HG02852 (cell line): ENCODE data around the gene PARD3B.

Experiments used
- ATAC-seq: cut with Tn5 transposase; IDR thresholded peaks from one replicate; pipeline ENCODE4 v1.9.1; 2021; ENCODE audit warnings: mild to moderate bottlenecking, moderate library complexity; ENCODE audit not compliant: unreplicated experiment

PARD3B gene

DNA sequence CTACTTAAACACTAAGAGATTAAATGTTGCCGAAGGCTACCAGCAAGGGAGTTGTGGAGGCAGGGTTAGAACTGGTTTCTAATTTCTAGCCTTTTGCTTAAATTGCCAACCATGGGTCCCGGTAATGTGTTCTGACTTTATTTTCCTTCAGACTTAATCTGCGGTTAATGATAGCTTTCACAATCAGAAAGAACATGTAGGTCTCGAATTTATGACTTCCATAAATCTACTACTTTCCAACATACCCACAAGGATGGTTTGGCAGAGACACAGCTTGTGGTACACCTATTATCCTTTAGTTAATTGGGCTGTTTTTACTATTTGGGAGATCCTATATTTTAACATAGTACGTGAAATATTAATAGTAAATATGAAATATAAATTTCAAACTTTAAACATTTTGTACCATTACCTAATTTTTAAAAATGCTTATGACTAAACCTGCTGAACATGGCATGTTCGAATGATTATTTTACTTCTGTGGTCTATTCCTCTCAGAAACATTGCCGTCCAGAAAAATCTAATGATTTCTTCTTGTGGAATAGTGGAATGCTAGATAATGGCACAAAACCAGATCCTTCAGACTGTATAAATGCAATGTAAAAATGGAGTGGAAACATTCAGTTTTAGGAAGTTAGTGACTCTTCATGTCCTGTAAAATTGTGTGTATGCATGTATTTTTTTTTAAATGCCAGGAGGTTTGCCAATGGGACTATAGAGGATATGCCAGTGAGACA is 41.3 kb downstream of the PARD3B start:
- ATAC-seq = no peak

DNA sequence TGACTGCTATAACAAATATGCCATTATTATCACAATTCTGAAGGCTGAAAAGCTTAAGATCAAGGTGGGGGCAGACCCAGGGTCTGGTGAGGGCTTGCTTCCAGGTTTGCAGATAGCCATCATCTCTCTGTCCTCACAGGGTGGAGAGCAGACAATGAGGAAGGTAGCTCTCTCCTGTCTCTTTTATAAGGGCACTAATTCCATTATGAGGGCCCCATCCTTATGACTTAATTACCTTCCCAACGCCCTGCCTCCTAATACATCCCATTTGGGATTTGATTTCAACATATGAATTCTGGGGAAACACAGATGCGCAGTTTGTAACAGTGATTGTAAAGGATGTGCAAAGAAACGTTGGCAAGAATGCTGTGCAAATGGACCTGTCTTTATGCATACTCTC is 44.8 kb downstream of the PARD3B start:
- no peak for ATAC-seq

DNA sequence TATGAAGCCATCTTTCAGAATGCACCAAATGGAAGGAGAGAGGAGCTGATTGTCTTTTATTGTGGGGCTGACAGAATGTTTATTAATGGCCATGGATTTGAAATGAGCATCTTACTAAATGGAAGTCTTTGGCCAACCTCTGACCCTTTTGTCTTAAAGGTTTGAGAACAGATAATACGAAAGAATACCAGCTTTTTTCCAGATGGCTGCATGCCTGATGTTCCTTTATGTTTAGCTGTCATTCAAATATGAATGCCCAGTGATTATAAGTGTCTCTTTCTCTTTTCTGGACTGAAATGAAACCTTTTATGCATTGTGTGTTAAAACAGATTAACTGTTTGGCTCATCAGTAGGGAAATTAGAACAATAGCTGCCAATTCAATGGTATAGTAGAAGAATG is 46.0 kb downstream of the PARD3B start:
- no peak for ATAC-seq

DNA sequence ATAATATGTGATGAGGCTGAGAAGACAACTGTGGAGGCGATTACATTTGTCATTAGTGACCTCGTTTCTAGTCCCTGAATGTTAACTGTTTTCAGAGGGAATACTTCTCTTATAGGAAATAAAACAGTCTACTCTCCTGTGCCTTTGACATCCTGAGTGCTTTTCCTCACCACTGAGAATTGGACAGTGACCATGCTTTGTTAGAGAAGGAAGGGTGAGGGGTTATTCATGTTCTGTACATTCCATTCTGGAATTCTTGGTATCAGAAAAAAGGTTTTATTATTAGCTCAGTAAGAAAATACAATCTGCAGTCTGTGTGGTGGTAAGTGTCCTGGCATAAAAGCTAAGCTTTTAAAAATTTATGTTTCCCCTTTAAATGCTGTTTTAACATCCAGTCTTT is 58.8 kb downstream of the PARD3B start:
- no peak for ATAC-seq

DNA sequence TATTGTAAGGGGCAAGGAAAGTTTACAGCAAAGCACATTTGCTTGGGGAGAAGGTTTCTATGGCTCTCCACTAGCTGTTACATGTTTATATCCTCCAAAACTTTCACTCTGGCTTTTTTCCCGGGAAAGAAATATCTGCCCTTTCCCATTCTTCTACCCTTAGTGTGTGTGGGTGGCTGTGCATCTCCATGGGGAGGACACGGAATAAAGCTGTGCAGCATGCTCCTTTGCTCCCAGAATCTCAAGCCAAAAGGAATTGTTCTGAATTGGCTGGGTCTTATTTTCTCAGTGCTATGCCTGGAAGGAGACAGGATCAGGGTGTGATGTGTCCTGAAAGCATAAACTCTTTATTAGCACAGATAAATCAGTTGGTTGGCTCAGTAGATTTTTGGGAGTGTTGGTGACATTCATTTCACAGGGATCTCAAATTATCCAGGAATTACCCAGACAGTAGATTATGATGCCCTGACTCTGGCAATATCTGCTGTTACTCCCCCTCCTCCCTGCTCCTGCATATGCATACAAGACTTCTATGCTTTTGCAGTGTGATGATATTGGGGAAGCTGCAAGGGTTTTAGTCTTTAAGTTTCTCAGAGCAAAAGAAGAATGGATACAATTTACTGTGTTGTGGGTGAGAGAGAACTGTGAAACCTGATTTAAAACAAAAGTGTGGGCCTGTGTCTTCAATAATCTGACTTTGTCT is 63.1 kb downstream of the PARD3B start:
- no peak for ATAC-seq

DNA sequence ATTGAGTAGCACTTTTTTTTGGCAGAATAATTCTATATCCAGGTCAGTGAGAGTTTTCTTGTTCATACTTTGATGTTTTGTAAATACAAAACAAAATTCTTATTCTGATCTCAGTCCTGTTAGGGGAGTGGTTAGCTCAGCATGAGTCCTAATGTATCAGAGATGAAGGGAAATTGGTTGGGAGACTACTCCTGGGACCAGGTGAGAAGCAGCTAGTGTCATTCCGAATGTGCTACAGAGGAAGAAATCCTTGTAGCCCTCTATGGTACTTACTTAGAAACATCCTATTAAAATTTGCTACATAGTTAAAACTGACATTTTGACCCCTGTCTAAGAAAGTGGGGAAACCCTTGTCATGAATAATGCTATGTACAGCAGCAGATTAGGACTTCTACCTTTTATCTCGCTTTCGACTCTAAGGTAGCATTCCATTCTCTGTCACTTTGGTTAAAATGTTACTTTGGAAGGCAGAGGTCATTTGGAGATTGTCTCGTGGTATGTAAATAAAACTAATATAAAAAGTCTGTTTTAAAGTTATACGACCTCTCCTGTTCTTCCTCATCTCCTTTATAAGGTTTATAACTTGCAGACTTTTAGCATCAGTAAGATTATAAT is 65.8 kb downstream of the PARD3B start:
- ATAC-seq = no peak

DNA sequence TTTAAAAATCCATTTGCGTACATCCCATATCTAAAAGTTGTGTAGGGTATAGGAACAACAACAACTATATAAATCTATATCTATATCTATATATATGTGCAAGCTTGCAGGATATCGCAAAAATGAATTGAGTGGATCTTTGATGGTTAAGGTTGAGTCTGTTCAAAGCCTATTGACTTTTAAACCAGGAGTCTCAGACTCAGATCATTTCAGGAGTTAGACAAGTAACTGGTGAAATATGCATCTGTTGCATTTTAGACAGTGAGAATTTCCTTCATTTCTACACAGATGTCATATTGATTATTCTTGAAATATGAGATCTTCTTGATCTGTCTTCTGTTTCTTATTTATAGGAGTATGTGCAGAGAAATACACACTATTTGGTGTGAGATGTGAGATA is 66.5 kb downstream of the PARD3B start:
- ATAC-seq = no peak

DNA sequence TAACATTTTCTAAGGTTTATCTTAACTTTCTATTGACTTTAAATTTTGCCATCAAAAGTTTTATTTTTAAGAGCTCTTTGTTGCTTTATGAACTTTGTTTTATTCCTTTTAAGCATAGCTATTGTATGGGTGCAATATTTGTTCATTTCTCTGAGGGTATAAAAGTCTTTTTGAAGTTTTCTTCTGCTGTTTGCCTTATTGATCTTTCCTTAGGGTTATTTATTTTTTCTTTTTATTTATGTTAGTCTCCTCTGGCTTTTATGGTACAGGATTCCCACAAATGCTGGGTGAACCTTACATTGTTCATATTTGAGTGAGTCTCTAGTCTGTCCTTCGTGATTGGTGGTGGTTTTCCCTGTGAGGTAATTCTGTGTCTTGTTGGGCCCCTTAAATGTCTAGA is 68.4 kb downstream of the PARD3B start:
- no peak for ATAC-seq

DNA sequence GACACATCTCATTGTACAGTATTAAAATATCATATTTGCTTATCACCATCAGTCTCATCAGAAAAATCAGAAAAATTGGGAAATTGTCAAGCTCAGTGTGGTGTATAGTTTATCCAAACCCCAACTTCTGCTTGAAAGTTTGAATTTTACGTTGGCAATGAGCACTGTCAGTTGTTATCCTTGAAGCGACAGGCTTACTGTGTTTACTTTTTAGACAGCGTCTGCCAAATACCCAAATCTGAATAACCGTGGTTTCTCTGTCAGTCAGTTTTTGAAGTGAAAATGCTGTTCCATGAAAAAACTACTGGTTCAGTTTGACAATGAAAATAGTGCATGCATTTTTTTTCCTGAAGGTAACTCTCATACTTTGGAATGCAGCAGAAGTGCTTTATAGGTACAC is 70.2 kb downstream of the PARD3B start:
- no peak for ATAC-seq

DNA sequence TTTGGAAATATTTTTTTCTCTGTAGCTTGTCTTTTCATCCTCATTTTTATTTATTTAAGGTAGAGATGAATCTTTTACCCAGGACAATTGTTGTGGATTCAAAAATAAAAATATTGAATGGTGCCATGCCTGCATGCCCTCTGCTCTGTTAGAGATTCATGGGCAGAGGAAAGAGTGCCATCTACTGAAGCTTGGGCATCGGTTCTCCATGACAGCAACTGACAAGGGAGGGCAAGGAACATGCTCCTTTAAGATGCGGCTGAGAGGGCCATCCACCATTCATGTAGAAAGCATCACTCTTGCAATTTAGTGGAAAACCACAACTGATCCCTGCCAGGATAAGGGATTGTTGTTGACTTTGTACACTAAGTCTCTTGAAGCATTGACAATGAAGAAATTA is 79.9 kb downstream of the PARD3B start:
- no peak for ATAC-seq

DNA sequence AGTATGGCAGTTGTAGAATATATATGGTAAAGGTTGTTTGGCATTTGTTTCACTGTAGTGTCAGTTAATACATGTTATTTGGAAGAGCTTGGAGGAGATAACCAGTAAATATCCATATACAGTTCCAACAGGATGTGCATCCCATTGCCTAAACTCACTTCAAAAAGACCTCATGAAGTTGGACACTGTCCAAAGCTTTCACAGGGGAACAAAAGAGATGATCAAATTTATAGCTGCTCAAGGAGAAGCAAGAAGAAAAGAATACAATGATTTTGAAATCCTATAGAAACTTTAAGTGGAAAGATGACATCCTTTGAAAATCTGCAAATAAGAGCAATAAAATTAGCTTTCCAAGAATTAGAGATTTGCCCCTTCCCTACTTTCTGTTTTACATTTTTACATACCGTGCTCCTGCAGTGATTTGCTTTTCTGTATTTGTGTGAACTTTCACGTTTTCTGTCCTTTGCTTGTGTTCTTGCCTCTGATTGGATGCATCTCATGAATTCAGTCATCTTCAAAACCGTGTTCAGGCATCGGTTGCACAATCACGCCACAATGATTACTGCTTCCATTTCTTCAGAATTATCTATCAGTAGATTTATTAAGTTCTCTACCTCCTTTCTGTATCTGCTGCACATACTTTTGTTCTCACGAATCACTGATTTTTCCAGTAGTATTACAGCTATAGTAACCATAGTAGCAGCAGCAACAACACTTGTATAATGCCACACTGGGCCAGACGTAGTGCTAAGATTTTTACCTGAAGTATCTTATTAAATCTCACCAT is 83.8 kb downstream of the PARD3B start:
- ATAC-seq = no peak

DNA sequence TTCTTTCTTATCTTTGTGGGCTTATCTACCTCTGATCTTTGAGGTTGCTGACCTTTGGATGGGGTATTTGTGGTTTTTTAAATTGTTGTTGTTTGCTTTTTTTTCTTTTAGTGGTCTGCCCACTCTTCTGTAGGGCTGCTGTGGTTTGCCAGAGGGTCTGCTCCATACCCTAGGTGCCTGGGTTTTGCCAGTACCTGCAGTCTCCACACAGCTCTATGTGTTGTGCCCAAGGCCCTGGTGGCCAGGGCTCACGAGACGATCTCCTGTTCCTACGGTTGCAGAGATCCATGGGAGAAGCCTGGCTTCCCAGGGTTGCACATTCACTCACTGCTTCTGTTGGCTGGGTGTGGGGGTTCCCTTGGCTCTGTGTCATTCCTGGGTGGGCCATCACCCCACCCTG is 87.1 kb downstream of the PARD3B start:
- no peak for ATAC-seq

DNA sequence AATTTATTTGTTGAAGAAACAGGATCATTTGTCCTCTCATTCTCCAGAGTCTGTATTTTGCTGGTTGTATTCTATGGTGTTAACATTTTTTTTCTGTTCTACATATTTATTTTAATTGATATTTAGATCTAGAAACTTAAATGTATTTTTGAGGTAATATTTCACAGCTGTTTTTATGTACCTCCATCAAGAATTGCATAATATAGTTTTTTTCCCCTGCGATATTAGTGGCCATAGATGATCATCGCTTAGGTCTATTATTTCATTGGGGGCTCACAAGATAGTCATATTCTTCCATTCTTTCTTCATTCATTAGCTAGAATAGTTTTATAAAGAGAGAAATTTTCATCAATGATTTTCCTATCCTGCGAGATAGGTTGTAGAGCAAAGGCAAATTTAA is 89.3 kb downstream of the PARD3B start:
- no peak for ATAC-seq

DNA sequence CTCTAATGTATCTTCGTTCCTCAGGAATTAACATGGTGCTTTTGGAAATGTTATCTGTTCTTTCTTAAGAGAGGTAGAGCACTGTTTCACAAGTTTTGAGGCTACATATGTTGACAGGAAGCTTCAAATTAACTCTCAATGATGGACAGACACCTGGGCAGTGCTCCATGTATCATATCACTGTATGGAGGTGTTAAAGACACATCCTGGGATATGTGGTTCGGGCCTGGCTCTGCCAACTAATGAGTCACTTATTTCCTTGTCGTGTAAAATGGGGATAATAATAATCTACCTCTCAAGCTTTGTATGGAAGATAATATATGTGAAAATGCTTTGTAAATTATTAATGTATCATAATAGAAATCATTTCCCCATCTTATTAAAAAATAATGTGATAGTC is 90.2 kb downstream of the PARD3B start:
- no peak for ATAC-seq

DNA sequence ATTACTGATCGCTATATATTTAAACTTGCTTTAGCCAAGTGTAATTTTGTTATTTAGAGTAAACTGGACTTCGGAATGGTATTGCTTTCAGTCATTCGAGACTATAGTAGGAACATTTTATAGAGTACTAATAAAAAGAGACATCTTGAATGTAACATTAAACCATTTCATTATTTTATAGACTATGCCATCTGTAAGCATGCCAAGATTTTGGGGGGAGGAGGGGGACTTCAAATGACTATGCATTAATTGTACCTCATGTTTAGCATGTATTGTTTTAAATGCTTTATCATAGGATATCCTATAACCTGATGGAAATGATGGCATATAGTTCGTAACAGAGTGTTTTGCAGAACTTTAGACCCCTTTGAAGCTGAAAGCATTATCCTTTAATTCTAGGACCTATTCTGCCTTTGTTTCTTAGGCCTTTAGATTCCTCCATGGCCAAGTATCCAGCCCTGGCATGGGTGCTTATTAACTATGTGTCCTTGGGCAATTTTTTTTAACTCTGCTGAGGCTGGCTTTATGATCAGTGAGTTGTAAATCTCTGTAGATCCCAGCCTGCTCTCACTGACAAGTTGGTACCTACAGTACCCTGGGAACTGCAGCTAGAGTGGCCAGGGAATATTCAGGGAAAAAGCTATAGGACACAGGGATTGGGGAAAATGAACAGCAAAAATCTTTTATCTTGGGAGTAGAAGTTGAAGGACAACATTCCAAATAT is 93.4 kb downstream of the PARD3B start:
- no peak for ATAC-seq

DNA sequence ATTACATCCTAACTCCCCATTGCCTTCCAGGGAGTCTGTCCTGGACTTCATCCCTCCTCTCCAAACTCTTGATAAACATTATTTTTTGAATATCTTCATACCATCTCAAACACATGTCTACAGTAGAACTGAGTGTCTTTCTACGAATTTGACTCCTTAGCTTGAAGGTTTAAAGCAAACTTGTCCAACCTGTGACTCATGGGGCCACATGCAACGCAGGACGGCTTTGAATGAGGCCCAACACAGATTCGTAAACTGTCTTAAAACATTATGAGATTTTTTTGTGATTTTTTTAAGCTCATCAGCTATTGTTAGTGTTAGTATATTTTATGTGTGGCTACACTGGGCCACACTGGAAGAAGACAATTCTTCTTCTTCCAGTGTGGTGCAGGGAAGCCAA is 98.1 kb downstream of the PARD3B start:
- no peak for ATAC-seq

DNA sequence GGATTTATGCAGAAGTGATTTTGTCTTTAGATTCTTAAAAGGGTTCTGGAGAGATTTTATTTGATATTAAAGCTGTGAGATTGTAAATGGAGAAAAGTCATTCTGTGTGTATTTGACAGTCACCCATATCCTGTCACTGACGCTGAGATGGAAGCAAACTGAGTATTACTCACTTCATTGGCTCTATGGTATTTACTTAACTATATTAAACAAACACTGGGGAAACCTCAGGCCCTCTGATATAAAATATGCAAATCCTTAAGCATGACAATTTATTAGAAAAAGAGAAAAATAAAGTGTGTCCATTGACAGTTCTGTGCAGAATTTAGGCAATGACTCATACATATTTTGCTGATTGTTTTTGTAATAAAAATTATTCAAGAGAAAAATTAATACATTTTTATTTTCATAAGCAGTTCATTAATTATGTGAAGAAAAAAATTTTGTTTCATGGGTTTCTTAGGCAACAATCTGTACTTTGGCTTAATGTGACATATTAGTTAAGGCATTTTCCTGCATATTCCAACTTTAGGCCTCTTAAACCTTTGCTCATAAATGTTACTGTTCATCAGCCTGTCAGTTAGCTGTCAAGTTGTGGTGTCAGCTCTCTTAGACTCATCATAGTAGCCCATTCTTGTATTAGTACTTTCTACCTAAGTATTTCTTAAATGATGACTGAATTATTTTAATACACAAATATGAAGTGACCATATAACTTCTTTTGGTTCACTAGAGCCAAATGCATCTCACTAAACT is 99.9 kb downstream of the PARD3B start:
- no peak for ATAC-seq

DNA sequence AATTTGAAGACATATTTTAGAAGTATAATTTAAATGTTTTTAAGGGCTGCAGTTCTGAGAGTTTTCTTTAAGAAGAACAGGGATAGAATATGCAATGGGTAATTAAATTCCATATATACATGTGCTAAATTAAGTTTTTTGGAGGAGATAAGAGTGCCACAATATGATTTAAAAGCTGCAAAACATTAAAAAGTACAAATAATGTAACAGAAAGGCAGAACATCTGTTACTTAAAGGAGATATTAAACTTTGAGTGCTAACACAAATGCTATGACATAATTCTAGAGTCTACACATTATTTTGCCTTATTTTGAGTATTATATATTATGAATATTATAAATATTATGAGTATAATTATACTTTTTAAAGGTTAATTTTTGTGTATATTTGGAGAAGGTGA is 102.4 kb downstream of the PARD3B start:
- no peak for ATAC-seq

DNA sequence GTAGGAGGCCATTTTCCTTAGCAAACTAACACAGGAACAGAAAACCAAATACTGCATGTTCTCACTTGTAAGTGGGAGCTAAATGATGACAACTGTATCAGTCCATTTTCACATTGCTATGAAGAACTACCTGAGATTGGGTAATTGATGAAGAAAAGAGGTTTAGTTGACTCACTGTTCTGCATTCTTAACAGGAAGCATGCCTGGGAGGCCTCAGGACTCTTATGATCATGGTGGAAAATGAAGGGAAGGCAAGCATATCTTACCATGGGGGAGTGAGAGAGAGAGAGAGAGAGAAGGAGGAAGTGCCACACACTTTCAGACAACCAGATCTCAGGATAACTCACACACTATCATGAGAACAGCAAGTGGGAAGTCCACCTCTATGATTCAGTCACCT is 105.3 kb downstream of the PARD3B start:
- ATAC-seq = no peak

DNA sequence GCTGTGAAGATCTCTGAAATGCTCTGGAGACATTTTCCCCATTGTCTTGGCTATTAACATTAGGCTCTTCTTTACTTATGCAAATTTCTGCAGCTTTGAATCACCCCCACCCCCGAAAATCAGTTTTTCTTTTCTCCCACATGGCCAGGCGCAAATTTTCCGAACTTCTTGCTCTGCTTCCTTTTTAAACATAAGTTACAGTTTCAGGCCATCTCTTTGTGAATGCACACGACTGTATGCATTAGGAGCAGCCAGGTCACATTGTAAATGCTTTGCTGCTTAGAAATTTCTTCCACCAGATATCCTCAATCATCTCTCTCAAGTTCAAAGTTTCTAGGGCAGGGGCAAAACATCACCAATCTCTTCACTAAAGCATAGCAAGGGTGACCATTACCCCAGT is 106.8 kb downstream of the PARD3B start:
- no peak for ATAC-seq
